ENCODE measurements around the gene NUP93.

- TF ChIP-seq, protein P1, sequence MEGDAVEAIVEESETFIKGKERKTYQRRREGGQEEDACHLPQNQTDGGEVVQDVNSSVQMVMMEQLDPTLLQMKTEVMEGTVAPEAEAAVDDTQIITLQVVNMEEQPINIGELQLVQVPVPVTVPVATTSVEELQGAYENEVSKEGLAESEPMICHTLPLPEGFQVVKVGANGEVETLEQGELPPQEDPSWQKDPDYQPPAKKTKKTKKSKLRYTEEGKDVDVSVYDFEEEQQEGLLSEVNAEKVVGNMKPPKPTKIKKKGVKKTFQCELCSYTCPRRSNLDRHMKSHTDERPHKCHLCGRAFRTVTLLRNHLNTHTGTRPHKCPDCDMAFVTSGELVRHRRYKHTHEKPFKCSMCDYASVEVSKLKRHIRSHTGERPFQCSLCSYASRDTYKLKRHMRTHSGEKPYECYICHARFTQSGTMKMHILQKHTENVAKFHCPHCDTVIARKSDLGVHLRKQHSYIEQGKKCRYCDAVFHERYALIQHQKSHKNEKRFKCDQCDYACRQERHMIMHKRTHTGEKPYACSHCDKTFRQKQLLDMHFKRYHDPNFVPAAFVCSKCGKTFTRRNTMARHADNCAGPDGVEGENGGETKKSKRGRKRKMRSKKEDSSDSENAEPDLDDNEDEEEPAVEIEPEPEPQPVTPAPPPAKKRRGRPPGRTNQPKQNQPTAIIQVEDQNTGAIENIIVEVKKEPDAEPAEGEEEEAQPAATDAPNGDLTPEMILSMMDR (optimal IDR thresholded peaks at IDR 0.05 in 1 of 3, IDR thresholded peaks at IDR 0.05 in 1 of 3, conservative IDR thresholded peaks at IDR 0.05 in 1 of 3; ENCODE audit: extremely low read depth in 1 of 3, insufficient read depth in 2 of 3, low read length in 3 of 3), result no peak
- TF ChIP-seq EZH2 (IDR thresholded peaks at IDR 0.05; ENCODE audit: low read length), result no peak
Measured at GRCh38 chr16:56758930-56759329, 29.0 kb downstream of the NUP93 start.

All from keratinocyte (primary cell).